ENCODE data around the gene MAD1L1.

The MAD1L1 gene

DNA sequence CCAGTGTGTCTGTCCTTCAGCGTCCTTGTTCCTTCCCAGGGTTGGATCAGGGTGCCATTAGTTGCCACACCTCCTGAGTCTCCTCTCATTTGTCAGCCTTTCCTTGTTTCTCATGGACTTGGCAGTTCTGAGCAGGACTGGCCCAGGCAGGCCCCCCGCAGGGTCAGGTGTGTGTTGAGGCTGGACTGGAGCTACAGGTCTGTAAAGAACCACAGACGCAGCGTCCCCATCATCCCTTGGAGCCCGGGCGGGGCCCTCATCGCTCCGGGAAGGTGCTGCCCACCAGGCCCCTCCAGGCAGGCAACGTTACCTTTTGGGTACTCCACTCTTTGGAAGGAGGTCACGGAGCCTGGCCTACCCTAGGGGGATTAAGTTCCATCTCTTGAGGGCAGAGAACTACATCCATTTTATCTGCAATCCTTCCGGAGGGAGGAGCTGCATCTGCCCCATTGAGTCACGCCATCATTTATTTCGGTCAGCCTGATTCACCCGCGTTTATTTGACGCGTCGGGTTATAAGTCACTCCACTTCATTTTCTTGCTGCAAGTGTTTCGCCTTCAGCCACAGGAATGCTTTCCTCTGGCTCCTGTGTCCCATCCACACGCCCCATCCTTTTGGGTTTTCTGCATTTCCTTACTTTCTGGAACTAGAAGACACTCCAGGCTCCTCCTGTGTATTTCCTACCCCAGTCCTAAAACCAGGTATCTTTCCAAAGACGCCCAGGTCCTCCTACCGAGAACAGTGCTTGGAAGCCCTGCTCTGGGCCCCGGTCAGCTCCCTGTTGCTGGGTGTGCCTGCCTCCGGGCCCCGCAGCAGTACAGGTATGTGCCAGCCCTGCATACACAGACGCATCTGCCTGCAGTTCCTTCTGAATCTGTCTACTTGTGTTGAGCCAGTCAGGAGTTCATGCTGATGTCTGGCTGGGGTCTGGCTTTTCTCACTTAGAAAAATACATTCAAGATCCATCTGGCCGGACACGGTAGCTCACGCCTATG lies 141.9 kb downstream of the MAD1L1 start:
- no peak overlapping the region for H3K4me3 ChIP-seq (ENCODE audit: low read depth, low read length)
- TF ChIP-seq CTCF (IDR thresholded peaks at IDR 0.05; ENCODE audit: borderline replicate concordance, insufficient read depth, low read depth, low read length) = no peak

GRCh38 chr7:2088801-2089200 lies 143.9 kb downstream of the MAD1L1 start:
- no peak for TF ChIP-seq CTCF (IDR thresholded peaks at IDR 0.05; ENCODE audit: borderline replicate concordance, insufficient read depth, low read depth, low read length)
- no peak overlapping the region for H3K4me3 ChIP-seq (ENCODE audit: low read depth, low read length)

GRCh38 chr7:2087744-2088143 lies 145.0 kb downstream of the MAD1L1 start:
- no peak overlapping the region for H3K4me3 ChIP-seq (ENCODE audit: low read depth, low read length)

DNA sequence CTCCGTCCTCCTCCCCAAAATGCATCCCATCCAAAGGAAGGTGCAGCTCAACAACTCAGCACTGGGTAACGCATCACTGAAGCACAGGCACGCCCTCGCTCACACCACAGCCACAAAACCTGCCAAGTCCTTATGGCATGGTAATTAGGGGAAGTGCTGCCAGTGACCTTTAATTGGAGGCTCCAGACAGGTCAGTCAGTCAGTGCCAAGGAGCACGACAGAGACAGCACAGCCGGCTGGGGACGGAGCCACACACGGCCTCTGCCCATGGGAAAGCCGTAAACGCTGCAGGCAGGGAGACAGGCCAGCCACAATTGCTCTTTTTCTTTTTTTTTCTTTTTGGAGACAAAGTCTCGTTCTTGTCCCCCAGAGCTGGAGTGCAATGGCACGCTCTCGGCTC lies 146.5 kb downstream of the MAD1L1 start:
- no peak for TF ChIP-seq CTCF (IDR thresholded peaks at IDR 0.05; ENCODE audit: borderline replicate concordance, insufficient read depth, low read depth, low read length)
- no peak overlapping the region for H3K4me3 ChIP-seq (ENCODE audit: low read depth, low read length)

More at GRCh38 chr7:2087744-2088143, 145.0 kb downstream of the MAD1L1 start:
- TF ChIP-seq CTCF (IDR thresholded peaks at IDR 0.05; ENCODE audit: borderline replicate concordance, insufficient read depth, low read depth, low read length) = no peak

DNA sequence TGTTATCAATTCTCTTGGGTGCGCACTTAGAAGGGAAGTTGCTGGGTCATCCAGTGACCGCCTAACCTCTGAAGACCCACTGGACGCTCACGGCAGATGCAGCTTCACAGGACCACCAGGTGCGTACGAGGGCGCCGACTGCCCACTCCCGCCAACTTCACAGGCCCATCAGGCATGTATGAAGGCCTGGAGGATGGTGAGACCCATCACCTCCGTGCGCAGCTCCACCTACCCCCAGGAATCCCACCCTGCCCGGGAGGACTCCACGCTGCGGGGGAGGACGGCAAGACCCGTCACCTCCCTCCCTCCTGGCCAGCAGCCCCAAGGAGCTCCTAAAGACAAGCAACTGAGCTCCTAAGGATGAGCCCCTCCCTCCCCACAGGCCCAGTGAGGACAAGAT lies 146.9 kb downstream of the MAD1L1 start:
- no peak for TF ChIP-seq CTCF (IDR thresholded peaks at IDR 0.05; ENCODE audit: borderline replicate concordance, insufficient read depth, low read depth, low read length)
- H3K4me3 ChIP-seq (ENCODE audit: low read depth, low read length) = no peak overlapping the region

DNA sequence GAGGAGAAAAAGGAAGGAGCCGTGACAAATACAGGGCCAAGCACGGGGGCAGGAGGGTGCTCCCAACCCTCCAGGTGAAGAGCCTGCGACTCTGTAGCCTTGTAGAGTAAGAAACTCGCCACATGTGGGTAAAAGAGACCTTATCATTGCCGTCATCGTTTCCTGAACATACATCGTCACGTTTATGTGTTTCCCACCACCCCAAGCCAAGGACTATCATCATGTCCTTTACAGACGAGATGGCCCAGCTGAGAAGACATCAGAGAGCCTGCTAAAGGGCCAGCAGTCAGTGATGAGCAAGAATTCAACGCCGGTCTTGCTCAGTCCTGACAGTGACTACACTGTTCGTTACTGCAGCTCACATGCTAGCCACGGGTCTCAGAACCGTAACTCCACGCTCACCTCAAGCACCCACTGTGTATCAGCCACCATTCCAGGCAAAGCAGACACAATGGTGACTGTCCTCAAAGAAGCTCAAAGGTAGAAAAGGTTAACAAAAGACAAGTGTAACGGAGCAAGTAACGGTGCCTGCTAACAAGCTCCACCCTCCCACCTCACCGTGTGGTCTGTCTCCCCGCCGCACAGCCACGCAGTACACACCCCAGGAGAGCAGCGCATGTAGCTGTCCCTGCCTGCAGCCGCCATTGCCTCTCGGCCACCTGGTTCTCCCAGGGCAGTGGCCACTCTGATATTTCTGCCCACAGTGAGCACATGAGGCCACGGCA lies 147.8 kb downstream of the MAD1L1 start:
- H3K4me3 ChIP-seq (ENCODE audit: low read depth, low read length) = no peak overlapping the region
- TF ChIP-seq CTCF (IDR thresholded peaks at IDR 0.05; ENCODE audit: borderline replicate concordance, insufficient read depth, low read depth, low read length) = no peak
